GM19025 (cell line): ENCODE results near the gene OSBPL6.
A peak's percentile ranks its signal among the peaks of the same experiment; 100 is the strongest.
"Not testable (repeated sequence)": the region's sequence is repeated elsewhere in the genome, so short reads cannot be mapped to it uniquely, and the experiment has no call there.

Source experiments
- ATAC-seq: cut with Tn5 transposase; IDR thresholded peaks from one replicate; pipeline ENCODE4 v1.9.1; 2021; ENCODE audit warnings: mild to moderate bottlenecking, low read depth, moderate library complexity; ENCODE audit not compliant: unreplicated experiment

The OSBPL6 gene

GRCh38 chr2:178388287-178388686 lies 194.0 kb downstream of the OSBPL6 start:
- ATAC-seq: no peak

GRCh38 chr2:178391701-178392100 lies 197.4 kb downstream of the OSBPL6 start:
- ATAC-seq: no peak

DNA sequence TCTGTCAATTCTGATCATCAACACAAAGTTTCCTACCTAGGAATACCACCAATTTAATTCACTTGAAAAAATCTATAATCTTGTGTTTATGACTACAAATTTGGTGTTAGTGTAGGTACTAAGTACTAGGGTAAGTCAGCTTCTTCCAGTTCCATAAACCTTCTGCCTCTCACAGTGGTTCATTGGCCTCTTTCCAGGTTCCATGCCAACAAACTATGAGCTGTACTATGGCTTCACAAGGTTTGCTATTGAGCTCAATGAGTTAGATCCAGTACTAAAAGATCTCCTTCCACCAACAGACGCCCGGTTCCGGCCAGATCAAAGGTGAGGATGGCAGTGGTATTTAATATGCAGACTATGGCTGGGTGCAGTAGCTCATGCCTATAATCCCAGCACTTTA lies 197.9 kb downstream of the OSBPL6 start:
- ATAC-seq: no peak

GRCh38 chr2:178394859-178395258 lies 200.5 kb downstream of the OSBPL6 start:
- ATAC-seq: no peak

DNA sequence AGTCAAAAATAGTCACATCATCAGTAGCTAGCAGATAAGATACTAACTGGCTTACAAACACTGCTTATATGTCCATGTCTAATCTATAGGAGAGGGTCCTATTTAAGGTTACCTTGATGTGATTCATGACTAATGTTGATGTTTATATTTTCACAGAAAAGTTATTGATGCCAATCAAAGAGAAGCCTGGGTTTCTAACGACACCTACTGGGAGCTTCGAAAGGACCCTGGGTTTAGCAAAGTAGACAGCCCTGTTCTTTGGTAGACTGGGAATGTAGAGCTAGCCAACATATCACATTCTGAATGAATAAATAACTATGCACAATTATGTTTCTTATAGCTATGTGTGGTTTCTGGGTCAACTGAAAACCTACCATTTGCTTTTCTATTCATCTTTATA lies 201.0 kb downstream of the OSBPL6 start:
- no peak for ATAC-seq

- no peak for ATAC-seq
Observed at GRCh38 chr2:178395941-178396570, 201.7 kb downstream of the OSBPL6 start.

GRCh38 chr2:178397002-178397605 lies 202.8 kb downstream of the OSBPL6 start:
- ATAC-seq: peak; percentile 87

- no peak for ATAC-seq
Observed at GRCh38 chr2:178401994-178402437, 207.7 kb downstream of the OSBPL6 start.

DNA sequence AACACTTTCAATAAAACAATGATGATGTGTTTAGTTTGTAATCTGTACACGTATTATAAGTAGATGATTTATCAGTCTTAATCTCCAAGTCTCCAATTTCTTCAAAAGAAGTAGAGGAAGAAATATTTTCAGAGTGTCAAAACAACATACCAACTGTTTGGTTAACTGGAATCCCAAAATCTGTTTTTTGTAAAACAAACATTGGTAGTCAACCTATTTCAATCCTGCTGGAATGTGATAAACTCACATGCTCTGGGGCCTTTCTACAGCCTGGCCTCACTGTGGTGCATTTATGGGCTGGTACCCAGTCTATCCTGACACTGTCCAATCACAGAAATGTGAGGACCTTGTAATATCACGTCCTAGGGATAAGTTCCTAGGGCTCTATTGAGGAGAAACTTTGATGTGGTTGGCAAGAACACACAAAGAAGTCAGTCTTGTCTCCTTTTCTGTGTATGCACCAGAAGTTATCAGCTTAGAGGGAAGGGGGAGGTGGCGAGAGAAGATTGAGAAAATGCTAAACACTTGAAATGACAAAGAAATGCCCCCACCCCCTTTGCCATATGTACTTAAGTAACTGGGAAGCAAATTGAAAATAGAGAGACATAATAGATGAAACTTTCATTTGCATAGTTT lies 209.5 kb downstream of the OSBPL6 start:
- ATAC-seq: peak; percentile 30

DNA sequence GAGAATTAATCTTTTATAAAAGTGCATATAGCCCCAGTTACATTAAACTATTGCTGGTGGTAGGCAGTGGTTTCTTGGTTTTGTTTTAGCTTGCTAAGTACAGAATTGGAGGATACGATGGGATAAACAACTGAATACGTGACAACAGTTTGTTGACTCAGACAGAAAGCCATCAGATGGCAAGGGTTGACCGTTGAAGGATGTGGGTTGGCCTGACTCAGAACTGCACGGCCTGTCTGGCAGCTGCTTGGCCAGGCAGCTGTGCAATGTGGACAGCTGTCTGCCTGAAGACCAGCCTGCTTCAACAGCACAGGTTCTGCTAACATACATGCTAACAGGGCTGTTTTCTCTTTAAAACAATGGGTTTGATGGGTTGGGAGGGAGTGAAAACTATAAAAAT lies 210.1 kb downstream of the OSBPL6 start:
- peak; percentile 100 for ATAC-seq

GRCh38 chr2:178409261-178409660 lies 214.9 kb downstream of the OSBPL6 start:
- ATAC-seq: no peak

DNA sequence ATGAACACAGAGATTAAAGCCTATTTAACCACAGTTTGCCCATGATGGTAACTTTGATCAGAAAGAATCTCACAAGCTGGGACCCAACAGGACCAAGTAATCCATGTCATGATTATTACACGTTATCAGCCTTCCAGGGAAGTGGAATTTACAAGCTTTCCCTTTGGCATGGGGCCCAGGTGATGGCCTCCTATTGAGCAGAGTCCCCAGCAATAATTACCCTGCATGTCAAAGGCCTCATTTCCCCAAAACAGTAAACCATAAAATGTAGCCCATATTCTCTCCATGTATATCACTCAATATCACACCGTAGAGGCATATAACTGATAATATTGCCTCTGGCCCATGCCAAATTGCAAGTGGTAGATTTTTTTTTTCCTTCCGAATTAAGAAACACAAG lies 217.7 kb downstream of the OSBPL6 start:
- ATAC-seq: no peak

DNA sequence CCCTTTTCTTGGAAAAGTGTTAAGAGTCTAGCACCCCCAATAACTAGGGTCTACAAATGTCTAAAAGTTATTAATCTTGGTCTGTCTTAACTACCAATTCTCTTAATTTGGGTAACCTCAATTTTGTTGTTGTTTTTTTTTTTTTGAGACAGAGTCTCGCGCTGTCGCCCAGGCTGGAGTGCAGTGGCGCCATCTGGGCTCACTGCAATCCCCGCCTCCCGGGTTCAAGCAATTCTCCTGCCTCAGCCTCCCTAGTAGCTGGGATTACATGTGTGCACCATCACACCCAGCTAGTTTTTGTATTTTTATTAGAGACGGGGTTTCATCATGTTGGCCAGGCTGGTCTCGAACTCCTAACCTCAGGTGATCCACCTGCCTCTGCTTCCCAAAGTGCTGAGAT lies 218.1 kb downstream of the OSBPL6 start:
- ATAC-seq: not testable (repeated sequence)

GRCh38 chr2:178413472-178414265 lies 219.4 kb downstream of the OSBPL6 start:
- peak; percentile 78 for ATAC-seq

DNA sequence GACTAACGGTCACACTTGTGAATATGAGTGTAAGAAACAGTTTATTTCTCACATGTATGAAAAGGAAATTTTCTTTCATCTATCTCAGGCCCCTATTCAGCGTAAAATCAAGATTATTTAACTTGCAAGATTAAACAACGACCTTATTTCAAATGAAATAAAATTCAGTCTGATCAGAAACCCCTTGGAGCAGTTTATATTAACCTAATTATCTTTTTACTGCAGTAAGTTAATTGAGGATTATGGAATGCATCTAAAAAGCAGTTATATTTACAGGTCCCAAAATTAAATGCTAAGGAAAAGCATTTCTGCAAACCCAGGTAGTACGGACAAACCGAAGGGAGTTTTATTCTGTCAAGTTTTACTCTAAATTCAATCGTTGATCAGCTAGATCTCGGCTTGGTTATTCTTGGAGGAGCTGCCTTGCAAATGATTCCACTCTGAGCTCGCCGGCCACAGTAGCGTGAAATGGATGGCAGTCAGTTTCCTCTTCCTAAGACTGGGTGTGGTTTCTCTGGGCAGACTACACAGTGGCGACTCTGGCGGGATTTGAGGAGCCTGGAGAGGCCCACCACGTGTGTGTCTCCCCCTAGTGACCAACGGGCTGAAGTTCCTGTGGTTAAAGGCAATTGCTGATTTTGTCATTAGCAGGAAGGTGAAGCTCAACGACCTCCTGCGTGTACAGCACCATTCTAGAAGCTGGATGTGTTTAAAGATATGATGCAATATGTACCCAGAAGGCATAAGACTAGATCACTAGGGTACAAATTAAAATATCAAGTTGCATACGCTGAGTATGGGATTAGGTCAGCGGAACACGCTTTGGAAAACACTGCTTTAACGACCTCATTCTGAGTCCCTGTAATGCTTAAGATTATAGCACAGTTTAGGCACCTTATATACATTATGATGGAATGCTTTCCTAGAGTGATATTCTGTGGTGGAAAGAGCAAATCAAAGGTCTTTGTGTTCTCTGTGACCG lies 220.2 kb downstream of the OSBPL6 start:
- peak; percentile 67 for ATAC-seq

DNA sequence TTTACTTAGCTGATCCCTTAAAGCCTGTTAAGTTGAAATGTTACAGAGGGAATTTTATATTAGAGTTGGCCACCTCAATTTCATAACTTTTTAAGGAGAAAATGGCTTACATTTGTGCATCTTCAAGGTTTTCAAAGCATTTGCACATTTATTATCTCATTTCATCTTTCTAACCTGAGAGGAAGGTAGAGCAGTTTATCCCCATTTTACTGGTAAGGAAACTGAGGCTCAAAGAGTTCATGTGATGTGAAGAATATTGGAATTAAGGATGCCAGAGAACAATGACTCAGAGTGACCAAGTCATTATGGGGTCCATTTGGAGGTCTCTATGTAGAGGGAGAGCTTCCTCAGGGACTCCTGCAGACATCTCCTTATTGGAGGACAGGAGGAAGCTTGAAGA lies 221.7 kb downstream of the OSBPL6 start:
- ATAC-seq: no peak

GRCh38 chr2:178417916-178418315 lies 223.6 kb downstream of the OSBPL6 start:
- no peak for ATAC-seq

DNA sequence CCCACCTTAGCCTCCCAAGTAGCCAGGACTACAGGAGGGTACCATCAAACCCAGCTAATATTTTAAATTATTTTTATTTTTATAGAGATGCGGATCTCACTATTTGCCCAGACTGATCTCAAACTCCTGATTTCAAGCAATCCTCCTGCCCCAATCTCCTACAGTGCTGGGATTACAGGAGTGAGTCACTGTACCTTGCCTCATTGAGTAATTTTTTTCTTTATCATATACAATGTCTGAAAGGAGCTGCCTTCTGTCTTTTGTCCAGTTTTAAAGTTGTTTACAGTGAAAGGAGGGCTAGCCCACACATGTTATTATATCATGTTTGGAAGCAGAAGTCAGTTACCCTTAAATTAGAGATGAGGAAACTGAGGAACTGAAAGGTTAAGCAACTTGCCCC lies 224.1 kb downstream of the OSBPL6 start:
- no peak for ATAC-seq

GRCh38 chr2:178419123-178419522 lies 224.8 kb downstream of the OSBPL6 start:
- no peak for ATAC-seq

DNA sequence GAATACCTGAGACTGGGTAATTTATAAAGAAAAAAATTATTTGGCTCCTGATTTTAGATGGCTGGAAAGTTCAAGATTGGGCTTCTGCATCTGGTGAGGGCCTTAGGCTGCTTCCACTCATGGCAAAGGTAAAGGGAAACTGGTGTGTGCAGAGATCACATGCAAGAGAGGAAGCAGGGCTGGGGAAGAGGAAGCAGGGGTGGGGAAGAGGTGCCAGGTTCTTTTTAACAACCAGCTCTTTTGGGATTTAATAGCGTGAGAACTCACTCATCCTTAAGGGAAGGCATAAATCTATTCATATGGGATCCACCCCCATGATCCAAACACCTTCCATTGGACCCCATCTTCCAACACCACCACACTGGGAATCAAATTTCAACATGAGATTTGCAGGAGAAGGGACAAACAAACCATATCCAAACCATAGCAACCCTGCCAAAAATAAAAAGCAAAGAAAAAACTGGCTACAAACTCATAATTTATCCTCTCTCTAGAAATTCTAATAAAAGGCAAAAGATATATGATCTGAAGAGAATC lies 226.2 kb downstream of the OSBPL6 start:
- ATAC-seq: no peak
